ENCODE results near the gene EEF2K.
A peak's percentile ranks its signal among the peaks of the same experiment; 100 is the strongest.
"Not testable (repeated sequence)": the region's sequence is repeated elsewhere in the genome, so short reads cannot be mapped to it uniquely, and the experiment has no call there.

Gene EEF2K

DNA sequence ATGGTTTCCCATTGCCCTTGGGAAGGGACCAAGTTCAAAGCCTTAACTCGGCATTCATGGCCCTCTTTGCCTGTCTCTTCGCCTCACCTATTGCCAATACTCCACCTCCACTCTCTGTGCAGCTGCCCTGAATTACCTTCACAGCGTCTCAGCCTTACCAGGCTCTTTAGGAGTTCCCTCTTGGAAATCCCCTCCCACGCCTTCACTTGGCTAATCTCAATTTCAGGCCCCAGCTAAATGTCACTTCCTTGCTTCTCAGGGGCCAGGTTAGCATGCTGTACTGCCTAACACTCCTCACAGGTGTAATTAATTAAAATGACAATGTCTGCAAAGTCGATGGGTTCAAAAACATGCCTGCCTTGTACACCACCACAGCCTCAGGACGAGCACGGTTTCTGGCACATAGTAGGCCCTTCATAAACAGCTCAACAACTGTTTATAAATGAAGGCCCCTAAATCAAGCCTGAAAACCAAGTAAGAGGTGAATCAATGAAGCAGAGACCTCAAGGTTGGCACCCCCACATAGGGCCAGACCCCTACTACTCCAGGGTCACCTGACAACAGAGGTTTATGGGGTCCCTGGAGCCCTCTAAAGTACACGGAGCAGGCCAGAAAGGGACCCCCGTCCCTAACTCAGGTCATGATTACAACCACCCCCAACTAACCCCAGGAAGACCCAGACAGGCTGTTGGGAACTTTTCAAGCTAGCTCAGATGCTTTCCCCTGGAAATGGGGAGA is 11.2 kb upstream of the EEF2K start:
- Histone ChIP-seq H3K4me3 (ENCODE audit: low read length) (peak overlapping the region; percentile 78), H3K36me3 (ENCODE audit: control insufficient read depth, low read length) (no peaks in the 10 kb centered on the region), H3K79me2 (ENCODE audit: control insufficient read depth, low read length) (no peaks in the 10 kb centered on the region), H3K4me1 (ENCODE audit: control insufficient read depth, low read length) (peaks cover 42% of the 10 kb centered on the region), H3K9me2 (replicated peaks; ENCODE audit: control insufficient read depth, low read length) (no peaks in the 10 kb centered on the region), H3K9me3 (ENCODE audit: control insufficient read depth, insufficient read depth, low read length) (no peaks in the 10 kb centered on the region), H4K20me1 (ENCODE audit: control insufficient read depth, insufficient read depth, low read depth, low read length) (no peaks in the 10 kb centered on the region), H3K27ac (ENCODE audit: low read depth, low read length) (no peak overlapping the region), H3K27me3 (ENCODE audit: control insufficient read depth, low read length) (no peaks in the 10 kb centered on the region), H3F3A (ENCODE audit: control insufficient read depth, insufficient read depth) (peaks cover 12% of the 10 kb centered on the region; the same call in 1 of the 2 replicates), H3K4me2 (ENCODE audit: low read length) (peak overlapping the region; percentile 61)
- TF ChIP-seq EZH2phosphoT487 (IDR thresholded peaks at IDR 0.05; ENCODE audit: borderline replicate concordance, low read length) = no peak
- TF ChIP-seq, protein P1, sequence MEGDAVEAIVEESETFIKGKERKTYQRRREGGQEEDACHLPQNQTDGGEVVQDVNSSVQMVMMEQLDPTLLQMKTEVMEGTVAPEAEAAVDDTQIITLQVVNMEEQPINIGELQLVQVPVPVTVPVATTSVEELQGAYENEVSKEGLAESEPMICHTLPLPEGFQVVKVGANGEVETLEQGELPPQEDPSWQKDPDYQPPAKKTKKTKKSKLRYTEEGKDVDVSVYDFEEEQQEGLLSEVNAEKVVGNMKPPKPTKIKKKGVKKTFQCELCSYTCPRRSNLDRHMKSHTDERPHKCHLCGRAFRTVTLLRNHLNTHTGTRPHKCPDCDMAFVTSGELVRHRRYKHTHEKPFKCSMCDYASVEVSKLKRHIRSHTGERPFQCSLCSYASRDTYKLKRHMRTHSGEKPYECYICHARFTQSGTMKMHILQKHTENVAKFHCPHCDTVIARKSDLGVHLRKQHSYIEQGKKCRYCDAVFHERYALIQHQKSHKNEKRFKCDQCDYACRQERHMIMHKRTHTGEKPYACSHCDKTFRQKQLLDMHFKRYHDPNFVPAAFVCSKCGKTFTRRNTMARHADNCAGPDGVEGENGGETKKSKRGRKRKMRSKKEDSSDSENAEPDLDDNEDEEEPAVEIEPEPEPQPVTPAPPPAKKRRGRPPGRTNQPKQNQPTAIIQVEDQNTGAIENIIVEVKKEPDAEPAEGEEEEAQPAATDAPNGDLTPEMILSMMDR (IDR thresholded peaks at IDR 0.05; ENCODE audit: low read depth, low read length, poor library complexity, severe bottlenecking) = no peak

DNA sequence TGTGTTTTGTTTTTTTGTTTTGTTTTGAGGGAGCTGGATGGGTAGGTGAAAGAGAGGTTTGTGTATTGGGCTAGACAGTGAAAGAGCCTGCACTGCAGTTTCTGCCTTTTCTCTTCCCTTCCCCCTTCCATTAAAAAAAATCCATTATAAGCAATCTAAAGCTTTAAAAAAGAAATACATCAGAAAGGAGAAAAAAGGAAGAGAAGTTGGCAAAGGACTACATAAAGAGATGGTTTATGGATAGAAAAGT is 10.7 kb upstream of the EEF2K start:
- H3K9me2 ChIP-seq (replicated peaks; ENCODE audit: control insufficient read depth, low read length) = no peaks in the 10 kb centered on the region
- peaks cover 12% of the 10 kb centered on the region; the same call in 1 of the 2 replicates for H3F3A ChIP-seq (ENCODE audit: control insufficient read depth, insufficient read depth)
- H3K79me2 ChIP-seq (ENCODE audit: control insufficient read depth, low read length) = no peaks in the 10 kb centered on the region
- TF ChIP-seq EZH2phosphoT487 (IDR thresholded peaks at IDR 0.05; ENCODE audit: borderline replicate concordance, low read length) = no peak
- TF ChIP-seq, protein P1 (IDR thresholded peaks at IDR 0.05; ENCODE audit: low read depth, low read length, poor library complexity, severe bottlenecking) = no peak
- H3K9me3 ChIP-seq (ENCODE audit: control insufficient read depth, insufficient read depth, low read length) = no peaks in the 10 kb centered on the region
- H3K27me3 ChIP-seq (ENCODE audit: control insufficient read depth, low read length) = no peaks in the 10 kb centered on the region
- H3K36me3 ChIP-seq (ENCODE audit: control insufficient read depth, low read length) = no peaks in the 10 kb centered on the region
- no peak overlapping the region for H3K27ac ChIP-seq (ENCODE audit: low read depth, low read length)
- peak overlapping the region; percentile 61 for H3K4me2 ChIP-seq (ENCODE audit: low read length)
- peaks cover 42% of the 10 kb centered on the region for H3K4me1 ChIP-seq (ENCODE audit: control insufficient read depth, low read length)
- H4K20me1 ChIP-seq (ENCODE audit: control insufficient read depth, insufficient read depth, low read depth, low read length) = no peaks in the 10 kb centered on the region
- H3K4me3 ChIP-seq (ENCODE audit: low read length) = peak overlapping the region; percentile 78

DNA sequence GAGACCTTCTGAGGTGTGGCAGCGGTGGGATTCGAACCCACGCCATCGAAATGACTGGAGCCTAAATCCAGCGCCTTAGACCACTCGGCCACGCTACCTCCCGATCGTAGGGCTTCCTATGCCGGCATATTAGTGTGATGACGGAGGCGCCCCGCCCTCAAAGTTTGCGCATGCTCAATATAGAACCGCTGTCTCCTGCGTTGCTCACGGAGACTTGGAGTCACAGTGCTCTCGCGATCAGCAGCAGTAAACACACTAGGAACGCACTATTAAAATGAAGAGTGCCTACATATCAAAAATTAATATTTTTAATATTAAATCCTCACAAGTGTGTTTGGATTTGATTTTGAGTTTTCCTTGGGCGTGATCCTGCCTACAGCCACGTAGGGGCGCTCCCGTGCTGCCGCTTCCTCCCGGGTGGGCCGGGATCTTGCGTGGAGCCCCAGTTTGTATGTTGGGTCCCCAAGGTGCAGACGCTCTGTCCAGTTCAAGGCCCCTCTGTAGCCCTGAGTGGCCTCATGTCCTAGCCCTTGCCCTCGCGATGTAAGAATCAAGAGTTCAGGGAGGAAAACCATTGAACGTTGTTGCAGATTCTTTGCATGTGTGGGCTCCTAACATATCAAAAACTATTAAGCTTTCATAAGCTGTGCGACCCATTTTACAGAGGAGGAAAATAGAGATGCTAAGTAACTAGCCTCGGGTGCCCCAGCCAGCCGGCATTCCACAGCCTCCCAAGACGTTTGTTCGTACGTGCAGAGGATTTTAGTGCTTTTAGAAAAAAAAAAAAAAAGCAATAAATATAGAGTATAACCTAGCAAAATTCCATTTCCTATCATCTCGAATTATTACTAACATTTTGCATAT is 10.2 kb upstream of the EEF2K start:
- H3K4me1 ChIP-seq (ENCODE audit: control insufficient read depth, low read length) = peaks cover 42% of the 10 kb centered on the region
- no peaks in the 10 kb centered on the region for H3K36me3 ChIP-seq (ENCODE audit: control insufficient read depth, low read length)
- H3K9me3 ChIP-seq (ENCODE audit: control insufficient read depth, insufficient read depth, low read length) = no peaks in the 10 kb centered on the region
- H3K27me3 ChIP-seq (ENCODE audit: control insufficient read depth, low read length) = no peaks in the 10 kb centered on the region
- TF ChIP-seq, protein P1 (IDR thresholded peaks at IDR 0.05; ENCODE audit: low read depth, low read length, poor library complexity, severe bottlenecking) = peak; percentile 89
- no peak for TF ChIP-seq EZH2phosphoT487 (IDR thresholded peaks at IDR 0.05; ENCODE audit: borderline replicate concordance, low read length)
- no peaks in the 10 kb centered on the region for H3K79me2 ChIP-seq (ENCODE audit: control insufficient read depth, low read length)
- H3K4me3 ChIP-seq (ENCODE audit: low read length) = peak overlapping the region; percentile 78
- no peaks in the 10 kb centered on the region for H4K20me1 ChIP-seq (ENCODE audit: control insufficient read depth, insufficient read depth, low read depth, low read length)
- H3F3A ChIP-seq (ENCODE audit: control insufficient read depth, insufficient read depth) = peaks cover 12% of the 10 kb centered on the region; the same call in 1 of the 2 replicates
- H3K4me2 ChIP-seq (ENCODE audit: low read length) = peak overlapping the region; percentile 61
- no peak overlapping the region for H3K27ac ChIP-seq (ENCODE audit: low read depth, low read length)
- H3K9me2 ChIP-seq (replicated peaks; ENCODE audit: control insufficient read depth, low read length) = no peaks in the 10 kb centered on the region

DNA sequence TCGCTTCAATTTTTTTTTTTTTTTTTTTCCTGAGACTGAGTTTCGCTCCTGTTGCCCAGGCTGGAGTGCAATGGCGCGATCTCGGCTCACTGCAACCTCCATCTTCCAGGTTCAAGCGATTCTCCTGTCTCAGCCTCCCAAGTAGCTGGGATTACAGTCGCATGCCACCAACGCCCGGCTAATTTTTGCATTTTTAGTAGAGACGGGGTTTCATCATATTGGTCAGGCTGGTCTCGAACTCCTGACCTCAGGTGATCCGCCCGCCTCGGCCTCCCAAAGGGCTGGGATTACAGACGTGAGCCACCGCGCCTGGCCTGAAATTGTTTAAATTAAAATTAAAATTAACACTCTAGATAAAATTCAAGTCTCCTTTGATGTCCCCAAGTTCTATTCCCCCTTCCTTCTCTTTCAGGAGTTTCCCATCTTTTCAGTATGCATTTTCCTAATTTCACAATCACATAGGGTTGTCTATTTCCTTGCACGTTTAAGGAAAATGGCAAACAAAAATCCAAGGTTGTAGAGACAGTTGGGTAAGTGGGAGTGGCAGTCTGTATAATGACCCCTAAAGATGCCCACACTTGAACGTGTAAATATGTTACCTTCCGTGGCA is 9.4 kb upstream of the EEF2K start:
- H3K27ac ChIP-seq (ENCODE audit: low read depth, low read length); H3K36me3 ChIP-seq (ENCODE audit: control insufficient read depth, low read length); H3K9me3 ChIP-seq (ENCODE audit: control insufficient read depth, insufficient read depth, low read length); H3K79me2 ChIP-seq (ENCODE audit: control insufficient read depth, low read length); H4K20me1 ChIP-seq (ENCODE audit: control insufficient read depth, insufficient read depth, low read depth, low read length); H3K27me3 ChIP-seq (ENCODE audit: control insufficient read depth, low read length); H3K9me2 ChIP-seq (replicated peaks; ENCODE audit: control insufficient read depth, low read length): not testable (repeated sequence)
- Histone ChIP-seq H3K4me1 (ENCODE audit: control insufficient read depth, low read length) (peaks cover 44% of the 10 kb centered on the region), H3K4me2 (ENCODE audit: low read length) (peak overlapping the region; percentile 61), H3F3A (ENCODE audit: control insufficient read depth, insufficient read depth) (peaks cover 12% of the 10 kb centered on the region; the same call in 1 of the 2 replicates), H3K4me3 (ENCODE audit: low read length) (peak overlapping the region; percentile 78)

Measured in DOHH2 (cell line).